Hematopoietic multipotent progenitor cell treated with erythropoietin and hydrocortisone succinate and interleukin-3 and kit ligand, for 15 days (in vitro differentiated cells): ENCODE measurements around the gene PTPN3.
"Not testable (repeated sequence)": the region's sequence is repeated elsewhere in the genome, so short reads cannot be mapped to it uniquely, and the experiment has no call there.

Experiments
- DNase-seq: peaks from one replicate; pipeline ENCODE4 v3.0.0-alpha.2; 2015; ENCODE audit warnings: low spot score

Gene PTPN3

GRCh38 chr9:109346904-109347303 lies 151.2 kb downstream of the PTPN3 start:
- DNase-seq = no peak

DNA sequence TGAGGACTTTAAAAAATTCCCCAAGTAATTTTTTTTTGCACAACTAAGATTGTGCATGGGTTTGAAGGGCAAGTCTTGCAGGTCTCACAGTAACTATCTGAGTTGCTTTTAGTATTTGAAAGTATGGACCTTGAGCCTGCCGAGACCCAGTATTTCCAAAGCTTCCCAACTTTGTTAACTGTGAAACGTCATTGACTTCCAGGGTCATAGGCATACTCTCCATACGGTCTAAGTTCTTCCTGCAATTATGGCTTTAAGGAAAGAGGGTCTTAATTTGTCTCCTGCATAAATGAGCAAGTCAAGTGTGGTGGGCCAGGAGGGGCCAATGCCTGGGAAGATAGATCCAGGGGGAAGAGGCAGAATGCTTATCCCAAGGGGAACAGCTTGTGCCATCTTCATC lies 153.2 kb downstream of the PTPN3 start:
- DNase-seq = no peak

DNA sequence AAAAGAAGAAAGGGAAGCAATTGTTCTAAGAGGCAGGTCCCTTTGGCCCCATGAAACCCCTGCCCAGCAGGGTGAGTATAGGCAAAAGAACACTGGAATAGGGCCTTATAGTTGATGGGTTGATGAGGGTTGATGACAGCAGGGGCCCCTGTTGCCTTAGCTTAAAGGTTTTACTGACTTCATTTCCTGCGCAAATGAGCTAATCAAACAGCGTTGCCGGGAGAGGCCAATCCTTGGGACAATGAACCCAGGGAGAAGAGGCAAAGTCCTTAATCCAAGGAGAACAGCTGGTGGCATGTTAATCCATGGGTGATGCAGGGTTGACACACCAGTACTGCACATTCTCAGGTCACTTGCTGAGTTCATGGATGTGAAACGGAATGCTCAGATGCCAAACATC lies 155.2 kb downstream of the PTPN3 start:
- no peak for DNase-seq

DNA sequence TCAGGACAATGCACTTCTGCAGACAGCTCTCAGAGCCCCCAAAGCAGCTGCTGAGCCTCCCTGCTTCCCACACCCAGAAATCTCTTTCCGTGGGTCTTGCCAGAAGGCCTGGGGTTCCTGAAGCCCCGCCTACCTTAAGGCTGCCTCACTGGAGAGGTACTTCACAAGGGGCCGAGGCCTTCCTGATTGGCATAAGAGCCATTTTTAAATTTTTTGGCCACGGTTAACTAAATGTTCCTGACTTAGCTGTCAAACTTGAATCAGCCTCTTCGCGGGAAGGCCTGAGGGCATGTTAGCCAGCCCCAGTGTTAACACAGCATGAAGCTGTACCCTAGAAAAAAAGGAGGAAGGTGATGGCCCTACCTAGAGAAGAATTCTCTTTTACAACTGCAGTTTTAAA lies 156.5 kb downstream of the PTPN3 start:
- no peak for DNase-seq

DNA sequence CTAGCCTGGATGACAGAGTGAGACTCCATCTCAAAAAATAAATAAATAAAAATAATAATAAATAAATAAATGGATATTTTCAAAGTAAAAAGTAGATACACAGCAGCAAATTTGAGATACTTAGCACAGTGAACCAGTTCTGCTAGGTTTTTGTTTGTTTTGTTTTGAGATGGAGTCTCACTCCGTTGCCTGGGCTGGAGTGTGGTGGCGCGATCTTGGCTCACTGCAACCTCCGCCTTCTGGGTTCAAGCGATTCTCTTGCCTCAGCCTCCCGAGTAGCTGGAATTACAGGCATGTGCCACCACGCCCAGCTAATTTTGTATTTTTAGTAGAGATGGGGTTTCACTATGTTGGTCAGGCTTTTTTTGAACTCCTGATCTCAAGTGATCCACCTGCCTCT lies 157.1 kb downstream of the PTPN3 start:
- not testable (repeated sequence) for DNase-seq

GRCh38 chr9:109336409-109336808 lies 161.7 kb downstream of the PTPN3 start:
- DNase-seq = no peak

GRCh38 chr9:109335929-109336328 lies 162.2 kb downstream of the PTPN3 start:
- no peak for DNase-seq

DNA sequence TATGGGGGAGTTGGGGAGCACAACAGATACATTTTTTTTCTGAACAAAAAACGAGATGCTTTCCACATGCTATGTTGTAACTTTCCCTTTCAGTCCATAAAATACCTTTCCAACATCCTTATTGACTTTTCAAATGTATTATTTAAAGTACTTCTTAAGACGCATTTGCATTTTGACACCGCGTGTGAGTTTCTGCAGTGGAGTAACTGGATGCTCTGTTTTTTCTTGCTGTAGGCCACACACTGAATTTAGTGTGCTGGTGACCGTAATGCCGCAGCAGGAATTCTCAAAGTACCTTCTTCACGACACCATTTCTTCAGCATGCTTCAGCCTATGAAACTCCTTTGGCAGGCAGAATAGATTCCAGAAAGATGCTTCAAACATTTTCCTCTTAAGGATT lies 163.0 kb downstream of the PTPN3 start:
- no peak for DNase-seq

GRCh38 chr9:109331353-109331752 lies 166.8 kb downstream of the PTPN3 start:
- no peak for DNase-seq

DNA sequence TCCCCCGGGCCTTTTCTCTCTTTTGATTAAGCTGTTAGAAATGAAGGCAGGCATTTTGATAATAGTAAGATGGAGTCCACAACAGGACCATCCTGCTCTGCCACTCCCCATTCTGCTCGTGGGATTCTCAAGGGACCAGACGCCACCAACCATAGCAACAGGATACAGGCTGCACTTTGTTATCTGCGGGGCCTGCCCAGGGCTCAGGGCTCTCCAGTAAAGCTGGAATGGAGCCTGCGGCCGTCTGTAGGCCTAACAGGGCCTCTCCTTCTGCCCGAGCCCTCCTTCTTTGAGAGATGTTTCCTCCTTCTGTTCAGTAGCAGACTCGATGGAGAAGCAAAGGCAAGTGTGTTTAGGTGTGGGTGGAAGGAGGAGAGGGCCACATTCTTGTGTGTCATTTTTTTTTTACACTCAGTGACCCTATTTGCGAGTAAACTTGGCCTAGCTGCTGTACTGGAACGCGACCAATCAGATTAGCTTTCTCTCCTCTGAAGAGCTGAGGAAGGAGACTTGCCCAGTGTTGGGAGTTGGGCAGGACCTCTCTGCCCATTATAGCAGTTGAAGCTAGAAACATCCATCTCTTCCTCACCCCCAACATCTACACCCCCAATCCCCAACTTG lies 168.4 kb downstream of the PTPN3 start:
- DNase-seq = no peak

- DNase-seq = no peak
Measured at GRCh38 chr9:109328978-109329637, 169.0 kb downstream of the PTPN3 start.
